HepG2 (cell line): ENCODE results near the gene GTF2I. TPM values are rescaled to one million over a fixed set of nuclear protein-coding genes. Genes with fewer than 3 reads are reported as not detected.

Source experiments
- DBP ChIP-seq: sonication (generic); formaldehyde crosslinking; IDR thresholded peaks from 2 replicates; pipeline ENCODE4 v1.4.0; 2020; ENCODE audit warnings: missing genetic modification reagents; ENCODE audit errors: not compliant biosample characterization
- DRAP1 ChIP-seq: IDR thresholded peaks from 2 replicates; pipeline ENCODE4 v1.6.1; 2016; ENCODE audit warnings: missing genetic modification reagents, missing compliant biosample characterization
- JUN ChIP-seq: sonication (generic); formaldehyde crosslinking; IDR thresholded peaks from 2 replicates; pipeline ENCODE4 v1.4.0; 2020; ENCODE audit warnings: mild to moderate bottlenecking, missing genetic modification reagents
- KMT2A ChIP-seq: sonication (generic); formaldehyde crosslinking; IDR thresholded peaks from 2 replicates; pipeline ENCODE4 v1.4.0; 2020; ENCODE audit warnings: missing genetic modification reagents
- MAF1 ChIP-seq: sonication (generic); formaldehyde crosslinking; IDR thresholded peaks from 2 replicates; pipeline ENCODE4 v1.5.0; 2020; ENCODE audit warnings: missing genetic modification reagents, borderline replicate concordance
- RNF2 ChIP-seq: fragments of 450-650 bp; conservative IDR thresholded peaks from 2 replicates; pipeline ENCODE4 v1.6.1; 2016; ENCODE audit warnings: low read depth
- SAP130 ChIP-seq: IDR thresholded peaks from 2 replicates; pipeline ENCODE4 v1.6.1; 2016; ENCODE audit warnings: low read depth
- ZBTB37 ChIP-seq: sonication (generic); formaldehyde crosslinking; IDR thresholded peaks from 2 replicates; pipeline ENCODE4 v1.4.0; 2020; ENCODE audit warnings: mild to moderate bottlenecking, missing genetic modification reagents
- ZBTB8A ChIP-seq: sonication (generic); formaldehyde crosslinking; IDR thresholded peaks from 2 replicates; pipeline ENCODE4 v1.4.0; 2020; ENCODE audit warnings: mild to moderate bottlenecking, low read depth, missing genetic modification reagents, borderline replicate concordance
- ZNF318 ChIP-seq: sonication (generic); formaldehyde crosslinking; IDR thresholded peaks from 2 replicates; pipeline ENCODE4 v1.4.0; 2020; ENCODE audit warnings: mild to moderate bottlenecking, missing genetic modification reagents
- ZNF503 ChIP-seq: sonication (generic); formaldehyde crosslinking; IDR thresholded peaks from 2 replicates; pipeline ENCODE4 v1.4.0; 2020; ENCODE audit warnings: missing genetic modification reagents
- polyA plus RNA-seq, 8 experiments: library from polyadenylated mRNA; depleted of rRNA in 3 of 8; stranded (reverse) in 7 of 8; unstranded in 1 of 8; fragments of >200 nt; fragmentation: Illumina TruSeq in 4 of 8; extraction: Trizol in 4 of 8; gene quantifications; 2 replicates each; pipeline versions ENCODE4 v1.2.1 to v1.2.3, GENCODE V29; 2011 to 2016; ENCODE audit warnings: low read depth in 4 of 8, missing spikeins in 1 of 8, mixed read lengths in 1 of 8; ENCODE audit not compliant: insufficient read depth in 1 of 8
- total RNA-seq, 5 experiments: library from RNA; depleted of rRNA; stranded (reverse); fragments of >200 nt; fragmentation: Illumina TruSeq; extraction: Trizol; gene quantifications; 2 replicates each; pipeline ENCODE4 v1.2.3, GENCODE V29; 2016; ENCODE audit warnings: low read depth in 1 of 5
- TF ChIP-seq, protein P1 (sequence below): sonication (generic); formaldehyde crosslinking; IDR thresholded peaks from 2 replicates; pipeline ENCODE4 v1.4.0; 2020; ENCODE audit warnings: mild to moderate bottlenecking, low read depth, missing genetic modification reagents
- TF ChIP-seq, protein P2 (sequence below): sonication (generic); formaldehyde crosslinking; IDR thresholded peaks from 2 replicates; pipeline ENCODE4 v1.4.0; 2020; ENCODE audit warnings: low read depth, mild to moderate bottlenecking, missing genetic modification reagents

Gene GTF2I
- total and polyA plus RNA-seq, 2 of the 13 experiments (the other 11 are each of a cell fraction or from before 2014, with no cell fraction given) = 74.6 to 125 TPM

DNA sequence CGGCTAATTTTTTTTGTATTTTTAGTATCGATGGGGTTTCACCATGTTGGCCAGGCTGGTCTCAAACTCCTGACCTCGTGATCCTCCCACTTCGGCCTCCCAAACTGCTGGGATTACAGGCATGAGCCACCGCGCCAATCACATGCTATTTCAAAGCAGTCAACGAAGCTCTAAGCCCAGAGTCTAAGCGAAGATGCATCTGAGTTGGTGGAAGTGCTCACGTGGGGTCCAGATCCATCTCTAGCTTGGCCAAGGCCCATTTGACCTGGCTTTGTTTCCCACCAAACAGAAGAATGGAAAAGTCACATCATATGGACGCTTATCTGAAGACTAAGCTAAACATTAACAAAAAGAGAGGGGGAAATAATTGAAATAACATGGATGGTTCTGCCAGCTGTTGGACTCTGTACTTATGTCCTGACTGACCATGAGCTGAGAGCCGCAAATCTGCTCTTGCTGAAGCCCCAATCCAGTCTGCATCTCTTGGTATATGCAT is 3.8 kb upstream of the GTF2I start (continued):
- TF ChIP-seq ZBTB37 (CRISPR knock-in tag) (0 out of 2 replicates have a peak, but pooled peaks have one; percentile 26), DBP (CRISPR knock-in tag) (no peak), MAF1 (CRISPR knock-in tag) (no peak), ZNF318 (no peak), ZBTB8A (CRISPR knock-in tag) (no peak), DRAP1 (CRISPR knock-in tag) (0 out of 2 replicates have a peak, but pooled peaks have one; percentile 34), JUN (CRISPR knock-in tag) (0 out of 2 replicates have a peak, but pooled peaks have one; percentile 42), RNF2 (peak; percentile 68; the same call in 1 of the 2 replicates), ZNF503 (CRISPR knock-in tag) (peak; percentile 87), SAP130 (peak; percentile 95), KMT2A (CRISPR knock-in tag) (0 out of 2 replicates have a peak, but pooled peaks have one; percentile 61)
- TF ChIP-seq, protein P1, sequence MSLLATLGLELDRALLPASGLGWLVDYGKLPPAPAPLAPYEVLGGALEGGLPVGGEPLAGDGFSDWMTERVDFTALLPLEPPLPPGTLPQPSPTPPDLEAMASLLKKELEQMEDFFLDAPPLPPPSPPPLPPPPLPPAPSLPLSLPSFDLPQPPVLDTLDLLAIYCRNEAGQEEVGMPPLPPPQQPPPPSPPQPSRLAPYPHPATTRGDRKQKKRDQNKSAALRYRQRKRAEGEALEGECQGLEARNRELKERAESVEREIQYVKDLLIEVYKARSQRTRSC (CRISPR knock-in tag) = no peak
- TF ChIP-seq, protein P2, sequence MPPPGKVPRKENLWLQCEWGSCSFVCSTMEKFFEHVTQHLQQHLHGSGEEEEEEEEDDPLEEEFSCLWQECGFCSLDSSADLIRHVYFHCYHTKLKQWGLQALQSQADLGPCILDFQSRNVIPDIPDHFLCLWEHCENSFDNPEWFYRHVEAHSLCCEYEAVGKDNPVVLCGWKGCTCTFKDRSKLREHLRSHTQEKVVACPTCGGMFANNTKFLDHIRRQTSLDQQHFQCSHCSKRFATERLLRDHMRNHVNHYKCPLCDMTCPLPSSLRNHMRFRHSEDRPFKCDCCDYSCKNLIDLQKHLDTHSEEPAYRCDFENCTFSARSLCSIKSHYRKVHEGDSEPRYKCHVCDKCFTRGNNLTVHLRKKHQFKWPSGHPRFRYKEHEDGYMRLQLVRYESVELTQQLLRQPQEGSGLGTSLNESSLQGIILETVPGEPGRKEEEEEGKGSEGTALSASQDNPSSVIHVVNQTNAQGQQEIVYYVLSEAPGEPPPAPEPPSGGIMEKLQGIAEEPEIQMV (CRISPR knock-in tag) = 0 out of 2 replicates have a peak, but pooled peaks have one; percentile 32
